Renal cortical epithelial cell (primary cell): ENCODE data around the gene SLC16A10. TPM values are rescaled to one million over a fixed set of nuclear protein-coding genes. Genes with fewer than 3 reads are reported as not detected.
A peak's percentile ranks its signal among the peaks of the same experiment; 100 is the strongest.

Experiments used
- DNase-seq: peaks from one replicate; pipeline ENCODE4 v3.0.0-alpha.2; 2011; ENCODE audit warnings: low read depth
- total RNA-seq: library from RNA; depleted of rRNA; stranded (reverse); fragments of >200 nt; gene quantifications from 2 replicates; pipeline ENCODE4 v1.2.3, GENCODE V29; 2014

SLC16A10 gene
- total RNA-seq, 1 donor from 2014 or later = 1.1 TPM

DNA sequence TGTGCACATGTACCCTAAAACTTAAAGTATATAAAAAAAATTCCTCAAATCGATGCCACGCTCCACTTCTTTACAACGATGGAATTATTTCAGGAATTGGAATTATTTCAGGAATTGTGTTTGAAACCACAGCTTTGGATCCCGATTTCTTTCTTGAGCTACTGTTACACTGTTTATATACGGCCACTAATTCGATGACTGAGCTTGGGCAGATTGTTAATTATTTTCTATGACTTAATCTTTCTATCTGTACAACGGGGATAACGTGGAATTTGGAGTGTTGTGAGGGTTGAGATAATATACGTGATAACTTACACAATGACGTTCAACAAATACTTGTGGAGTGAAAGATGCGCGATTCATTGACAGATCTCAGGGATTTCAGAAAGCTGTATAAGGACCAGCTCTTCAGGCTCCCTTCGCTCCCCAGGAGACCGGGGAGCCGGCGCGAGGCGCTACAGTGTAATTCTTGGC is 171.3 kb downstream of the SLC16A10 start:
- peak; percentile 47 for DNase-seq

- DNase-seq = peak; percentile 99
These were observed 172.0 kb downstream of the SLC16A10 start for GRCh38 chr6:111259089-111259831.

GRCh38 chr6:111260570-111261298 is 173.4 kb downstream of the SLC16A10 start:
- DNase-seq = no peak

- peak; percentile 76 for DNase-seq
These were observed 176.5 kb downstream of the SLC16A10 start for GRCh38 chr6:111263837-111264236.

GRCh38 chr6:111265842-111266241 is 178.5 kb downstream of the SLC16A10 start:
- DNase-seq = no peak

GRCh38 chr6:111266276-111266675 is 179.0 kb downstream of the SLC16A10 start:
- DNase-seq = no peak

DNA sequence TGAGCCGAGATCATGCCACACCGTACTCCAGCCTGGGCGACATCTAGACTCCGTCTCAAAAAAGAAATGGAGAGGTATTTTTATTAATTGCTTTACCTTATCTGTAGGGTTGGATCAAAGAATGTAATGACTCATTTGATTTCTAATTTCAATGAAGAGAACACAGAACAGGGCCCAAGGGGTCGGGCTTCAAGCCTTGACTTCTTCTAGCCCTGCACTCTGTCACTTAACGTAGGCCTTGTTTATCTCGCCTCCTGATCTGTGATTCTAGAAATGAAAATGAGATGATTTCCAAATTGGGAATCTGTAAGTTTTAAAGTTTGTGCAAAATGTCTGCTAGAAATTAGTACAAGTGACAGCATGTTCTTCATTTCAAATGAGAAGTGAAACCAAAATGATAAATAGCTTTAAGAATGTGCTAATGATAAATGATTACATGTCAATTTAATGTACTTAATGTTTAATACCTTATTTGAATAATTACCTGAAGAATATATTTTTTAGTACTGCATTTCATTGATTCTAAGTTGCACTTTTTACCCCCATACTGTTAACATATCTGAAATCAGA is 180.5 kb downstream of the SLC16A10 start:
- no peak for DNase-seq

DNA sequence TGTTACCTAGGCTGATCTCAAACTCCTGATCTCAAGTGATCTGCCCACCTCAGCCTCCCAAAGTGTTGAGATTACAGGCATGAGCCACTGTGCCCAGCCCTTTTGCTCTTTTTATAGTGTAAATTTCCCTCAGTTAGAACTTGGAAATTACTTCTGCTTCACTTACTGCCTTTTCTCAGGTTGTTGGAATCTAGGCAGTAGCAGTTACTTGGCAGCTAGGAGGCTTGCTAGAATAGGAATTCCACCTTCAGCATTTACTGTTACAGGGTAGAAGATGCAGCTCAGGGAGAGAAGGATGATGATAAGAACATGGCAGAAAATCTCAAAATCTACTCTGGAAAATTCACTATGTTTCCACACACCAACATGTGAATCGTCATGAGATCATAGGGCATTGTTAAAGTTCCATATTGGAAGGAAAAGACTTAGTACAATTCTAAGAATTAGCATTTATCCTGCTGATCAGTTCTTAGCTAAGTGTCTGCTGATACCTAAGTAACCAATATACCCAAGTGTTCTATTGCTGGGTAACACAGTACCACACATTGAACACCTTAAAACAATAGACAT is 182.2 kb downstream of the SLC16A10 start:
- DNase-seq = no peak

DNA sequence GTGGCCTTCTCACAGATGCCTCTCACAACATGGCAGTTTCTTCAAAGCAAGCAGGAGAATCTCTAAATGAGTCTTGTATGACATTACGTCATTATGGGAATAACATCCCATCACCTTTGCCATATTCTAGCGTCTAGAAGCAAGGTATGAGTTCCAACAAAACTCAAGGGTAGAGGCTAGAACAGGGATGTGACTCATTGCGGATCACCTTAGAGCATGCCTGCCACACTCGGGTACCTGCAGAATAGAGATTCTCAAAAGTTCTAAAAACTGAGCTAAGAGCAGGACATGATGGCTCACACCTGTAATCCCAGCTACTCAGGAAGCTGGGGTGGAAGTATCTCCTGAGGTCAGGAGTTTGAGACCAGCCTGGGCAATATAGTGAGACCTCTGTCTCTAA is 182.8 kb downstream of the SLC16A10 start:
- DNase-seq = no peak

- DNase-seq = no peak
These were observed 187.4 kb downstream of the SLC16A10 start for GRCh38 chr6:111274593-111275217.

- DNase-seq = no peak
These were observed 189.0 kb downstream of the SLC16A10 start for GRCh38 chr6:111276335-111276734.

- no peak for DNase-seq
These were observed 189.4 kb downstream of the SLC16A10 start for GRCh38 chr6:111276736-111277135.

DNA sequence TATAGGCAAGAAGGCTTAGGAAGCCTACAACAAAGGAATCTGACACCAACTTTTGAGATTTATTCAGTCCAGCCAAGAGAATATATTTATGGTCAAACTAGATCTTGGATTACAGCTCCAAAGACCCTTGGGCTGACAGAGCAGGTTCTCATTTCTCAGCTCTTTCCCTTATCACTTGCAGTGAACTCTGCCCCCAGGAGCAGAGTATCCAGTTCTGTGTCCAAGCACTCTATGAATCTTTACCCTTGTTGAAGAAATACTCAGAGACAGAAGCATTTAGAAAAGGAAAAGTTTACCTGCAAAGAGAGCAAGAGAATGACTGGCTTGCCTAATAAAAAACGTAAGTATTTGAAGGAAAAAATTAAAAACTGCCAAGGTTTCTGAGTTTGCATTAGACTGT is 190.5 kb downstream of the SLC16A10 start:
- DNase-seq = no peak

GRCh38 chr6:111278731-111279130 is 191.4 kb downstream of the SLC16A10 start:
- DNase-seq = peak; percentile 57

DNA sequence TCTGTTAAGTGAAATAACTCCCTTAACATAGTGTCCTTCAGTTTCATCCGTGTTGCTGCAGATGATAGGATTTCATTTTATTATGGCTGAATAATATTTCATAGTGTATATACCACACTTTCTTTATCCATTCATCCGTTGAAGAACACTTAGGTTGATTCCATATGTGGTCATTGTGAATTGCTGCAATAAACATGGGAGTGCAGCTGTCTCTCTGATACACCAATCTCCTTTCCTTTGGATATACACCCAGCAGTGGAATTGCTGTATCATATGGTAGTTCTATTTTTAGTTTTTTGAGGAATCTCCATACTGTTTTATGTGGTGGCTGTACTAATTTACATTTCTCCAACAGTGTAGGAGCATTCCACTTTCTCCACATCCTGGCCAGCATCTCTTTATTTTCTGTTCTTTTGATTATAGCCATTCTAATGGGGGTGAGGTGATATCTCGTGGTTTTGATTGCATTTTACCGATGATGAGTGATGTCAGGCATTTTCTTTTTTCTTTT is 193.2 kb downstream of the SLC16A10 start:
- DNase-seq = no peak

Other genes with a start within 250 kb of the SLC16A10 start
- gene AMD1, start 212.7 kb upstream of the SLC16A10 start, total RNA-seq = 89.2 and 121 TPM in 2 replicates
- 55.4 and 68.1 TPM in 2 replicates for gene GTF3C6, start 128.8 kb upstream of the SLC16A10 start, total RNA-seq
- 27.6 and 29.7 TPM in 2 replicates for gene RPF2, start 105.5 kb upstream of the SLC16A10 start, total RNA-seq